ENCODE measurements around the gene SRGAP1.
"Not testable (repeated sequence)": the region's sequence is repeated elsewhere in the genome, so short reads cannot be mapped to it uniquely, and the experiment has no call there.

Gene SRGAP1

DNA sequence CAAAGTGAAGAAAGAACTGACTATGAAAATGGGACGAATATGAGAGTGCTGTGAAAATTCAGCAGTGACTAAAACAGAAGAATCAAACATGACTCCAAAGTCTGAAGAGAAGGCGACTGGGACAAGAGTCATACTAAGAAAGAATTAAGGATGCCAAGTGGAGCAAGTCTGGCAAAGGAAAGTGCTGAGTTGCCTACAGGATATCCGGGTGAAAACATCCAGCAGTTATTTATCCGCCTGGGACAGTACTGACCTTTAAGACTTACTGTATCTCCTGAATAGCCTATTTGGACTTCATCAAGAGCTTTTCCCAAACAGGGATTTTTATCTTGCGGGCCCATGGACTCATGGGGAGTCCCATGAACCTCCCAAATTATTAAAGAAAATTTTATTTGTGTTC lies 336.5 kb downstream of the SRGAP1 start:
- DNase-seq, result no peak

DNA sequence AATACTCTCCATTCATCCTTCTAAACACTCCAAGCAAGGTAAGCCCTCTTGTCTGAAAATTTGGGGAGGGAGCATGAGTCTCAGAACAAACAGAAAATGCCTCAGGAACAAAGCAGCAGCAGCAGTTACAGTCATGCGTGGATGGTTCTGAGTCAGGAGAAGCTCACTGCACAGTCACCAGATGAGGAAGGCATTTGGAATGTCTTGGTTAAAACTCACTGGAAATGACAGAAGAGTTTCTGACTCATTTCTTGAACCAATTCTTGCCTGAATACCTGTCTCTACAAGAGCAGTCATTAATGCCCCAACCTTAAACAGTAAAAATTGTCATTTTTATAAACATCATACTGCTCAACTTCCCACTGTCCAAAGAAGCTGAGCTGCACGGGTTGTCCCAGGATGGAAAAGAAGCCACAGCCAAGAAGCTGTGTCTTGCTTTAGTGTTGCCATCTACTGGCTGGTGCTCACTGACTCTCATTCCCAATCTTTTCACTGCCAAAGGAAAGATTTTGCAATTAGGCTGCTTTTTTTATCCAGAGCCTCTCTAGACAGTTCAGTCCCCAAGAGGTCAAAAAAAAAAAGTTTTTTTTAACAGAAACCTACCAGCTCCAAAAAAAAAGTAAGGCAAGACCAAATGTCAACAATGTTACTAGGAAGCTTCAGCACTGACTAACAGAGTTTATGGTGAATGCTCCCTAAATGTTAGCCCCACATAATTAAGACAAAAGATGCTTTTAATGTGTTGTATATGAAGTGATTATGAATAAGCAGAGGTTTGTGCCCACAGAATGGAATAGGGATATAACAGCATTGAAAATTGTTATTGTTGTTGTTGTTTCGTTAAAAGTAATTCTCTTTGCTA lies 337.2 kb downstream of the SRGAP1 start:
- DNase-seq, result peak; percentile 66

DNA sequence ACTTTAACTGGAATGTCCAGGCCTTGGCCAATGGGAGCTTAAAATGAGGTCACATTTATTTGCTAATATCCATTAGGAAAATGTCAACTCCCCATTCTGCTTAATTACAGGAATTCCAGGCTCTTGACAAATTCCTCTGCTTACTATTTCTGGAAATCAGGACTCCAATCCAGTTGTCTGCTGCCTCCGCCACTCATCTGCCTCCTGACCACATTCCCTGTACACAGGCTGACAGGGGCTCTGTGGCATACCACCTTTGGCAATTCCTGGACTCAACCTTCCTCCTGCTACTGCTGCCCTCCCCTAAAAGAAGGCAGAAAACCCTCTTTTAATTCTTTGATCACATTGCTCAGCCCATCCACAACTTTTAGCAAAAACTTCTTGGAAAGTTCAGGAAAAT lies 339.7 kb downstream of the SRGAP1 start:
- DNase-seq, result no peak

DNA sequence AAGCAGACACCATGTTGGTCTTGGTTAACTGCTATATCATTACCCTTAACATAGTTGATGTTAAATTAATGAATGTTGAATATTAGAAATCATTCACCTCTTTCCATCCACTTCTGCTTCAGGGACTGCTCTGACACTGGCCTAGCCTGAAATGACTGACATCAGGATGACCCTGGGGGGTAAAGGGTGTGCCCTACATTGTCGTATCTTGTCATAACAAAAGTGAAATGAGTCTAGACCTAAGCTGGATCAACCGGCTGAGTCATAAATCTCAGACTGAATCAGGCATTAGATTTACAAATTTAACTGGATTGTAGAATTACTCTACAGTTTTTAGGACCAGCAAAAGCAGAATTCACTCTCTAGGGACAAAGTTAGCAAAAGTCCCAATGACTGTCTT lies 342.3 kb downstream of the SRGAP1 start:
- no peak for DNase-seq

DNA sequence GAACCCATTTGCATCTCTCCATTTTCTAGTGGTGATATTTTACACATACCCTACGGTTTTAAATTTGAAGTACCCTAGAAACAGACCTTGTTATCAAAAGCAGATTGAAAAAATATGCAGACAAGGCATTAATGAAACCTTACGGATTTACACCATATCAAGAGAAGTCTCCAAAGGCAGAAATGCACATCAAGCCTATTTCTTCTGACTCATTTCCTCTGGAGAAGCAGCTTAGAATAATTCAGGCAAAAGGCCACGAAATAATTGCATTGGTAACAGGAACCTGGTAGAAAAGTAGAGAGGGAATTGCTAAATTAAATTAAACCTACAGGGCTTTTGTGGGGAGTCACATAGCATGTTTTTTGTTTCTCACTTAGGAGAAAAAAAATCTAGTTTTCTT lies 342.9 kb downstream of the SRGAP1 start:
- DNase-seq, result no peak

DNA sequence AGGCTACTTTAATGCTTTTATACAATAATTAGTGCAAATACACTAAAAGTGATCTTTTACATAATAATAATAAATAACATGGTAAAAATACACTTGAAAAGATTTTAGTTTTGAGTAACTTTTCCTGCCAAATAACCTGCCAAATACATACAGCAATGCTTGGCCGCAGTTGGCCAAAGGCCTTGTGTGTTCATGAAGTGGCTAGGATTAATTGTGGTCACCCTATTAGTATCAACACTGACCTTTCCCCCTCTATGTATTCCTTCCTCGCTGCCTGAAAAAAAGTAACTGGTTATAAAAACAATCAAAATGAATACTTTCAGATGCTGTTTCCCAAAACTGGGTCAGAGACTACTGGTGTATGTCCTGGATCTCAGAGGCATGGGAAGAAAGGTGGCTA lies 343.3 kb downstream of the SRGAP1 start:
- DNase-seq, result no peak

DNA sequence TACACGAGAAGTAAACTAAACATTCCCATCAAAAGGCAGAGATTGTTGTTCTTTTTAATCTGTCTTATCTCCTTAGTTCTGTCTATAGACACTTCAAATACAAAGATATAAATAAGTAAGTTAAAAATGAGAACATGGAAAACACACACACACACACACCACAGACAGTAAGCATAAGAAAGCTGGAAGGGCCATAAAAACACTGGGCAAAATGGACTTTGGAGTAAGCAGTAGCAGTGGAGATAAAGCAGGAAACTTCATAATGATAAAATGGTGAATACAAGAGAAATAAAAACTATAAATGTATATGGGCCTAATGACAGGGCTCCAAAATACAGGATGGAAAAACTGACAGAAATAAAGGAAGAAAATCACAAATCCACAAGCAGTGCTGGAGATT lies 345.0 kb downstream of the SRGAP1 start:
- no peak for DNase-seq

DNA sequence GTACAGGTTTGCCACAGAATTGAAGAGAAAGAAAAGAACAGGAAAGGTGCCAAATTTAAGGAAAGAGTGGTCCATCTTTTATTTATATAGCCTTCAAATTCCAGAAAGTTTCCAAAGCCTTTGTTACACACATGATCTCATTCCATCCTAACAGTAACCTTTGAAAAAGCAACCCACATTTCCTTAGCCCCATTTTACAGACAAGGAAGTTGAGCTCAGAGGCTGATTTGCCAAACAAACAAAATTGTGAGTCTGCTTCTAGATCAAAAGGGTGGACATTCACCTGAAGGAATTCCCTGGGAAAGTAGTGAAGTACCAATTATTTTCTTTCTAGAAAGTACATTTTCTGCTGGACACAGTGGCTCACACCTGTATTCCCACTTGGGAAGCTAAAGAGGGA lies 345.6 kb downstream of the SRGAP1 start:
- no peak for DNase-seq

DNA sequence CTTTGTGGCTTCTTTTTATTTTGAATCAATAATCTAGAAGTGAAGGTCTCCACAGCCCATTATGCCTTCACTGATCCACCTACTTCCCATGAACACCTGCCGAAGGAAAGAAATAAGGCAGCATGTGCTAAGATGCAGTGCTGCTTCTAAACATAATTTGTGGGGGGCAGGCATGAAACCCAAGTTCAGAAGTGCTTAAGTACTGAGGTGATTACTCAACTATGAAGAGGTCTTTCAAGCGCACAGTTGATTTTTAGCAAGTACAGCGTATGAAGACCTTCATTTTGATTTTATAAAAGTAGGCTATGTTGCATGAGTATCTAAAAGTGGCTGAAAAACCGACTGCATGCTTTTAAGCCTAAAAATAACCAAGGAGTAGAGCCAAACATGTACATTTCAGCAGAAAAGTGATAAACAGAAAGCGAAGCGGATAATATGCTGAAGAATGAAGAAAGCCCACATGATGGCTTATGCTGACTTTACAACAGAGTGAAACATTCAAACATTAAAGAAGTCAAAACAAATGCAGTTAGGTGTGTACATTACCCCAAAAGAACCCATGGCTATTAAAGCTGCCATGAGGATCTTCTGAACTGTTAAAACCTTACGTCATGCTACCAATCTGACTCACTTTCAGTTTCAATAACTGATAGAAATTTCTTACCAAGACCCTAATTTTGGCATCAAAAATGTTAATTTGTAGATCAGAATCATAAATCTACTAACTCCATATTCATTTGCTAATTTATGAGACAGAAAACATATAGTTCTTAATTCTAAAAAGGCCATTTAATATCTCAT lies 348.3 kb downstream of the SRGAP1 start:
- no peak for DNase-seq

DNA sequence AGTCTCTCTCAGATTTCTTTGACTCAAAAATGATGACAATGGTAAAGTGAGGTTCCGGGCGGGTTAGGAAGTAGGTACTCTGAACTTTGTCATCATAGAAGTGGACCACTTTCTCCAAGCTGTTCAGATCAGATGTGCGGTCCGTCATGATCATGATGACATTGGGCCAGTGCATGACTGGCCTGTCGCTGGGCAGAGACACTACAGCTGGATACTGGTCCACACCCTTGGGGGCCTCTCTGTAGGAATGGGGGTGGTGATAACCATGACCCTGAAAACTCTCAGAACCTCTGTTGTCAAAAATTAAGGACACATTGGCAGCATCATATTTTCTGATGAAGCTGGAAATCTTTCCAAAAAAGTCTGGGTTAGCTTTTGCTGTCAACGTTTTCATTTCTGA lies 349.4 kb downstream of the SRGAP1 start:
- no peak for DNase-seq

DNA sequence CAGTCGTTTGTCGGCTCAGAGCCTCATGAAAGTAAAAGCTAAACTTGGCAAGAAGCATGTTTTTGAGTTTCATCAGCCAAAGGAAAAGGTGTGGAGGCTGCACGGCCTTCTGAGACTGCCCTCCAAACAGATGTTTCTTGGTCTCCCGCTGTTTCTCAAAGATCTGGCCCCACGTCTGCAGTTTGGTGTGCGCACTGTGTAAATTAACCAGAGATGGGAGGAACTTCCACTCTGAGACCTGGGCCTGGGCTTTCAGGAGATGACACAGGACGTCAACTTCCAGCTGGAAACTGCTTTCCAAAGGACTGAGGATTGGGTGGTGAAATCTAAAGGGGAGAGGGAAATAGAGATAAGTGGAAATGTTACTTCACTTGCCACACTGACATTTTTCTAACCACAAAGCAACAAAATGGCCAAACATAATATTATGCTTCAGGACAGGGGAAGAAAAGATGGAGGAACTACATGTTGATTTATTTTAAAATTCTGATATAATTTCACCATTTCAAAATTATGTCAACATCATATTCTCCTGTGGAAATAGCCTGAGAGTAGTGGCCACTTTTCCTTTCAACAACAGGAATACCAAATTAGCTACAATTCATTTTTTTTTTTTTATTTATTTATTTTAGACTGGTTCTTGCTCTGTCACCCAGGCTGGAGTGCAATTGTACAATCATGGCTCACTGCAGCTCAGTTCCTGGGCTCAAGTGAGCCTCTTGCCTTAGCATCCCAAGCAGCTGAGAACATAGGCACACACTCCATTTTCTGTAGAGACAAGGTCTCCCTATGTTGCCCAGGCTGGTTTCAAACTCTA lies 350.0 kb downstream of the SRGAP1 start:
- DNase-seq, result no peak

DNA sequence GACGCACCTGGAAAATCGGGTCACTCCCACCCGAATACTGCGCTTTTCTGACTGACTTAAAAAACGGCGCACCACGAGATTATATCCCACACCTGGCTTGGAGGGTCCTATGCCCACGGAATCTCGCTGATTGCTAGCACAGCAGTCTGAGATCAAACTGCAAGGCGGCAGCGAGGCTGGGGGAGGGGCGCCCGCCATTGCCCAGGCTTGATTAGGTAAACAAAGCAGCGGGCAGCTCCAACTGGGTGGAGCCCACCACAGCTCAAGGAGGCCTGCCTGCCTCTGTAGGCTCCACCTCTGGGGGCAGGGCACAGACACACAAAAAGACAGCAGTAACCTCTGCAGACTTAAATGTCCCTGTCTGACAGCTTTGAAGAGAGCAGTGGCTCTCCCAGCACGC lies 351.3 kb downstream of the SRGAP1 start:
- not testable (repeated sequence) for DNase-seq

DNA sequence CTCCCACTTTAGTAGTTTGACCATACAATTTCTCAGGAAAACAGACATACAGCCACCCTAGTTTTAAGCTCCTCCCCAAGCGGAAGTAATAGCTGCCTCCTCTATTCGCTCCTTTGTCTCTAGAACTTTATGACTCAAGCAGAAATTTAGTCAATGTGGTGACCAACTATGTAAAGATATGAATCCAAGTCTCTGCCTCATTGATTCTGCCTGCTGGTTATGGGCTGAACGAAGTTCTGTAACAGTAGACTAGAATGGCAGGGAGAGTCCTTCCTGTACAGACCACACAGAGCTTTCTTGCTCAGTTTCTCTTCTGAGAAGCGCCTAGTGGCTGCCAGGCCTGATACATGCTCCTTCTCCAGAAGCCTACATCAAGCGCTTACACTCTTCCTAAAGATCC lies 358.5 kb downstream of the SRGAP1 start:
- no peak for DNase-seq

DNA sequence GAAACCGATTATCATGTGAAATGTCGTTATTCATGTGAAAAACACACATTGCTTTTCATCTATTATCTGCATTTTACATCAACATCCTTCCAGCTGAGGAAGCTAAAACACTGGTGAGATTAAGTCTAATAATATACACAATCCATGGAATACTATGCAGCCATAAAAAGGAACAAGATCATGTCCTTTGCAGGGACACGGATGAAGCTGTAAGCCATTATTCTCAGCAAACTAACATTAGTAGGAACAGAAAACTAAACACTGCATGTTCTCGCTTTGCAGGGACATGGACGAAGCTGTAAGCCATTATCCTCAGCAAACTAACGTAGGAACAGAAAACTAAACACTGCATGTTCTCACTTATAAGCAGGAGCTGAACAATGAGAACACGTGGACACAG lies 359.3 kb downstream of the SRGAP1 start:
- no peak for DNase-seq

DNA sequence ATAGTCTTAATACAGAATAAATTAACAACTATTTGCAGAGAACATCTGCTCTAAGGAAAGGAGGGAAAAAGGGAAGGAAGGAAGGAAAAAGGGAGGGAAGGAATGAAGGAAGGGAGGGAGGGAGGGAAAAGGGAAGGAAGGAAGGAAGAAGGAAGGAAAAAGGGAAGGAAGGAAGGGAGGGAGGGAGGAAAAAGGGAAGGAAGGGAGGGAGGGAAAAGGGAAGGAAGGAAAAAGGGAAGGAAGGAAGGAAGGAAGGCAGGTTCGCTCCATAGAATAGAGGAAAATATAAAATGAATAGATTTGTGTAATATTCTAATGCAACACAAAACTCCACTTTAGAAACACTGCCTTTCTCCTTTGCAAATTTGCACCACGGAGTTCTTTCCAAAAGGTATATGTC lies 361.0 kb downstream of the SRGAP1 start:
- no peak for DNase-seq

DNA sequence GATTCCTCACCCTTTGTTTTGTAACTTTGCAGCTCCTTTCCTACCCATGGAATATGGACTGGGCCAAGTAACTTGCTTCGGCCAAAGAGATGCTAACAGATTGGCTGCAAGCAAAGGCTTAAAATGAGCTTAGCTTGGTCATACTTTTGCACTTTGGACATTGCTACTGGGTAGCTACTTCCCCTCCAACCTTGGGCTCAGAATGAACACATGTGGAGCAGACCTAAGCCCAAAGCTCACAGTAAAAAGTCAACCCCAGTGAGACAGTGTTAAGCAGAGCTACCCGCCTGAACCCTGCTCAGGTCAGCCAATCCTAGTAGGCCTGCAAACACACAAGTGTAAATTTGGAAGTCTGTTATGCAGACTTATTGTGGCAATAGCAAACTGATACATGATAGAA lies 363.0 kb downstream of the SRGAP1 start:
- no peak for DNase-seq

All from right forelimb (tissue), 1 donor.